ENCODE results near the gene GNB1L. TPM values are rescaled to one million over a fixed set of nuclear protein-coding genes. Genes with fewer than 3 reads are reported as not detected.

GNB1L gene, protein sequence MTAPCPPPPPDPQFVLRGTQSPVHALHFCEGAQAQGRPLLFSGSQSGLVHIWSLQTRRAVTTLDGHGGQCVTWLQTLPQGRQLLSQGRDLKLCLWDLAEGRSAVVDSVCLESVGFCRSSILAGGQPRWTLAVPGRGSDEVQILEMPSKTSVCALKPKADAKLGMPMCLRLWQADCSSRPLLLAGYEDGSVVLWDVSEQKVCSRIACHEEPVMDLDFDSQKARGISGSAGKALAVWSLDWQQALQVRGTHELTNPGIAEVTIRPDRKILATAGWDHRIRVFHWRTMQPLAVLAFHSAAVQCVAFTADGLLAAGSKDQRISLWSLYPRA
- 6.2 TPM for total RNA-seq

DNA sequence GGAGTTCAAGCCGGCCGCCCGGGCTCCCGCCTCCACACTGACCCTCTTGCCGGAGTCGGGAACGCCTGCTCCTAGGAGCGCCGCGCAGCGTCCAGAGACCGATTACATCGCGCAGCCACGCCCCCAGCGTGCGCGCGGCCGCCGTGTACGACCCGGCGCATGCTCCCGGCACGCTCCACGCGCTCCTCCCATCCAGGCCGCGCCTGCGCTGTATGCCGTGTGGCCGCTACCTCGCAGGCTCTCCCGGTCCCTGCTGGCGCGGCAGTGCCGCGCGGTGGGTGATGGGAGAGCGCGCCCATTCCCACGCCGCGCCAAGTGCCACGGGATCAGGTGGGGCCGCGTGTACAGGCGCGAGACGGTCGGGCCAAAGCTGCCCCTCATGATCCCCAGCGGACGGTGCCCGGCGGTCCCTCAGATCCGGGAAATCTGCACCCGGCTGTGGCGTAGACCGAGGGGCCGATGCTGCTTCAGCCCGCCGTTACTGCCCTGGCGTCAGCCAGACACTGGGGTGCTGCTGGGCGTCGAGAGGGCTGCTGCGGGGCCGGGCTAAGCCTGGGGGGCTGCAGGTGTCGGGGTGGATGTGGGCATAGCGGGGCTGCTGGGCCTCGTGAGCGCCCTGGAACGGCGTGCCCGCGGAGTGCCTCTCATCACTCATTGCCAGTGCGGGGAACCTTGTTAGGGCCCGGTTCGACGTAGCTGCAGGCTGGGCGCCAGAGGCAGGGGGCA, at the start of gene GNB1L, which contains the start of gene RTL10:
Gene GNB1L (minus strand): TSS at position 97 of the 726 bp plus-strand sequence. CDS start 33,519 bp downstream, outside the sequence.
Gene RTL10 (minus strand): TSS at position 97 of the 726 bp plus-strand sequence. CDS start 2,613 bp downstream, outside the sequence.
- ATAC-seq, result peak; percentile 98
- intact Hi-C loops (cut with DNase I), result no loop called here
- peak; percentile 98 for DNase-seq (ENCODE audit: low spot score)

DNA sequence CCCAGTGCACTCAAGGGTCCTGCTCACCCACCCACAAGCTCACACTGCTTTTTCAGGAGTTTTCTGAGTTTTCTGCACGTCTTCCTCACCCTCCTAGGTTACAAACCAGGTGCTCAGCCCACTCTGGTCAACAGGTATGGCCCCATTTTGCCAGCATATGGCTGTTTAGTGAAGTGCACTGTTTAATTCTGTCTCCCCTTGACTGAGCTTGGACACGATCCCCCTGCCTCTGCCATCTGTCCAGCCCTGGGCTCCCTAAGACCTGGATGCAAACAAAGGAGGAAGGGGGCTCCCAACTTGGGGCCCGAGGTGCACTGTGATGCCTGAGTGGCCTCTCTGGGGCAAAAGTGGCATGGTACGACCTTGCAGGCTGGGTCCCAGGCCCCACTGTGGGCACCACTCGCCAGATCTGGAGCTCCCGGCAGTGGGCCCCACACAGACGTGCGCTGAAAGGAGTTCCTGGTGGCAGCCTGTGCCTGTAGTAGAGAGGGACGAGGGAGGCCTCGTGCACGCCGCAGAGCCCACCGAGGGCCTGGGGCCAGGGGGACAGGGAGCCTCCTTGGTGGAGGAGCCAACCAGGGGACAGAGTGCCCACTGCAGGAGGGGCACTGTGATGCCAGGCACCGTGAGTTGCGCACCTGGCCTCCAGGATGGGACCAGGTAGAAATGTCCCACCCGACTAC, 49.6 kb upstream of the GNB1L start:
- ATAC-seq (no peak), DNase-seq (ENCODE audit: low spot score) (no peak)
- intact Hi-C loops (cut with DNase I), result no loop called here

DNA sequence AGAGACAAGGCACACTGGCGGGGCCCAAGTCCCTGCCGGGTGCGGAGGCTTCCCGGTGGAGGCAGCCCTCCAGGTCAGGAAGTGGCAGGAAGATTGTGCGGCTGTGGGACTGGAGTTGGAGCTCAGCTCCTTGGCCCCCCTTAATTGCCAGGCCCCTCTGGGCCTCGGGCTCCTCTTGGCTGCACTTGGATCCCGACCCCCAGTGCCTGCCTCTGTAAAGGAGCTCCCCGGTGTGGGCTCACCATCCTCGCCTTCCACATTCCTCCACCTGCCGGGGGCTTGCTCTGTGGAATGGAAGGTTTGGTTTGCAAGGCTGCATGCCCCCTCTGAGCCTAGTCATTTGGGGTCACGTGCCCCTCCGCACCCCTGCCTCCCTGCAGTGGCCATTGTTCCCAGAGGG, 48.8 kb upstream of the GNB1L start:
- no peak for ATAC-seq
- intact Hi-C loops (cut with DNase I), result no loop called here
- DNase-seq (ENCODE audit: low spot score), result no peak

DNA sequence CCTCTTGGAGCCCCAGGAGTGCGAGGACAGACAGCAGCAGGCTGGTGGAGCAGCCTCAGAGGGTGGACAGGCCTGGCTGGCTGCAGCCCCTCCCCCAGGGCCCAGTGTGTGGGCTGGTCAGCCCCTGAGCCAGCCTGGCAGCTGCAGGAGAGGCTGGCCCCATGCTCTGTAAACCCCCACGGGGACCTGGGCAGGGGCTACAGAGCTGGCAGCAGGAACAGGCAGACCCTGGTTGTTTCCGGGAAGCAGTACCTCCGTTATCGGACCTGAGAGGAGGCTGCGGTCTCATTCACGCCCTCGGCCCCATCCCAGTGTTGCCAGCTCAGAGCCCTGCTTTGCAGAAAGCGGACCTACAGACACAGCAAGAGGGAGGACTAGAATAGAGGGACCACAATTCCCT, 48.4 kb upstream of the GNB1L start:
- intact Hi-C loops (cut with DNase I), result no loop called here
- ATAC-seq (no peak), DNase-seq (ENCODE audit: low spot score) (no peak)

DNA sequence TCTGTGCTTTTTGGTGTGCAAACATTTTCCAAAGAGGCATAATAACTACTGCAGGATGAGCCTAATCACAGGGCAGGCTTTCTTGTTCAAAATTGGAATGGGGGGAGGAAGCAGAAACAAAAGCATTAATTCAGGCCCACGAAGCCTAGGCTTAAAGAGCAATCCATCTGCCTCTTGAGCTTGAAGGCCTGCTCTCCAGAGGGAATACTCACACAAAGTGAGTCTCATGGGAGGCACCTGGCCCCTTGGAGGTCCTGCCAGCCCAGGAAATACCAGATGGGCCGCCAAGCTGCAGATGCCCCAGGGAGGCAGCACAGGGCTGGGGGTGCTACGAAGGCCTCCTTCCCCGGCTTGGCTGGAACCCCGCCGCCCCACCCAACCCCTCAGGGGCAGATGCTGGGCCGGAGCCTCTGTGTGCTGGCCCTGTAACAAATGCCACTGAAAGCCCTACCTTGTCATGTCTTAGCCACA, 47.6 kb upstream of the GNB1L start:
- intact Hi-C loops (cut with DNase I), result no loop called here
- no peak for ATAC-seq
- no peak for DNase-seq (ENCODE audit: low spot score)

DNA sequence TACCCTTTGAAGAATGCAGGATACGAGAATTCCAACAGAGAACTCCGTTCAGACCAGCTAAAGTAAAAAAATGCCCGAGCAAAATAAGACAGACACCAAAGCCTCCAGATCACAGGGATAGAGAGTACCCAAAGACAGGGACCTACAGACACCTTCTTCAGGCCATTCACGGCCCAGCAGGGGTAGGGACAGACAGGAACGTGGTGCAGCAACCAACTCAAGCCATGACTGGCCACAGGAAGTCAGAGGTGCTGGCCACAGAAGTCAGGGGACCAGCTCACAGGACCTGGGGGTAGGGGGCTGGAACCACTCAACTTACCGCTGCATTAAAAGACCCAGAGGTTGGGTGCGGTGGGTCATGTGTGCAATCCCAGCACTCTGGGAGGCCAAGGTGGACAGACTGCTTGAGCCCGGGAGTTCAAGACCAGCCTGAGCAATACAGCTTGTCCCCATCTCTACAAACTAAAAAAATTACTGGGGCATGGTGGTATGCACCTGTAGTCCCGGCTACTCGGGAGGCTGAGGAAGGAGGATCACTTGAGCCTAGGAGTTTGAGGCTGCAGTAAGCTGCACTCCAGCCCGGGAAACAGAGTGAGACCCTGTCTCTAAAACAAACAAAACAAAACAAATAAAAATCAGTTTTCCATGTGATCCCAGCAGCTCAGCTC, 47.0 kb upstream of the GNB1L start:
- intact Hi-C loops (cut with DNase I), result no loop called here
- ATAC-seq (no peak), DNase-seq (ENCODE audit: low spot score) (no peak)

DNA sequence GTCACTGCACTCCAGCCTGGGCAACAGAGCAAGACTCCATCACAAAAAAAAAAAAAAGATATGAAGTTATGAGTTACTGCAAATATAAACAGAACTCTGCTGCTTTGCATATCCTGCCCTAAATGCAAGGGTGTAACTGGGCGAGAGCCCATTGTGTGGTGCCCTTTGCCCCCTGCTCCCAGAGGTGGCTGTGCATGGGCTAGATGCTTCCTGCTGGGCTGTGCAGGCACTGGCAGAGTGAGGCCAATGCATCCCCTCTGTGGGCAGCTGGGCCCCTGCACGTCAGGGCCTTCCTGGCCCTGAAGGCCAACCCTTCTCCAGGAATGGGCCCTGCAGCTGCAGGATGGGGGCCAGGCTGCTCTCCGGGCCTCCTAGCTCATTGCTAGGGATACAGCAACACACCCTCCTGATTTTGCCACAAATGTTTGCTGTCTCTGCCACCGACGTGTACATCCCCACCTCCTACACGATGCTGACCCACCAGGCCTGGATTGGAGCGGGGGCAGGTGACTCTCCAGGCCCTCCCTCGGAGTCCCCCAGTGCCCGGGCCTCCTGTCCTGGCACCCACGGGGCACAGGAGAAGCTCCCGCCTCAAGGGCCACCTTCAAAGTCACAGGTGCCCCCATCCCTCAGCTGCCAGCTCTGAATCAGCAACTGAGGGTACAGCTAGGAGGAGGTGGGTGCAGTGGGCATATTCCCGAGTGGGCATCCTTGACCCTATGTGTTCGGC, 46.2 kb upstream of the GNB1L start:
- ATAC-seq (no peak), DNase-seq (ENCODE audit: low spot score) (no peak)
- intact Hi-C loops (cut with DNase I), result no loop called here

DNA sequence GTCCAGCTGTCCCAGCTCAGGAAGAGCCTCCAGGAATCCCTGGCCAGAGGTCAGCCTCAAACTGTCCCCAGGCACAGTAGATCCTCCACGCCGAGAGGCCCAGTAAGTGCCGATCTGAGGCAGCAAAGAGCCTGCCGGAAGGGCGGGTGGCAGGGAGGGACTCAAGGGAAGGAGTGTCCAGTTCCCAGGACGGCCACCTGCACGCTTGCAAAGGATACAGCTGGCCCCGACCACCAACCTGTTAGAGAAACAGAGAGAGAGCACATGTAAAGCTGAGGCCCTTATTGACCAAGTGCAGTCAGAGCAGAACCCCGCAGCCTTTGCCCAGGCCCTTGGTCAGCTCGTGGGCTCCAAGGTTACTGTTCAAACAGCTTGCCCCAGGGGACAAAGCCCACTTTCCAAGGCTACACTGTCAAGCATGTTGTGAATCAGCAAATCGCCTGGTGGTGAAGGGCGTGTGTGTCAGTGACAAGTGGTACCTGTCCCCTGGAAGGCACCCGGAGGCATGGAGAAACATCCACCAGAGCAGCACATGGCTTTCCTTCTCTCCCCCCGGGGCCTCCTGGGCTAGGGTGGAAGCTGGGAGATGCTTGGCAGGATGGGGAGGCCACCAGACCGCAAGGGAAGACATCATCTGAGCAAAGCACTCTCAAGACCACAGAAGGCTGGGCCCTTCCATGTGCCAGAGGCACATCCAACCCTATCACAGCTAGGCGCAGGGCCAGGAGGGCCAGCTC, 44.3 kb upstream of the GNB1L start:
- intact Hi-C loops (cut with DNase I), result no loop called here
- ATAC-seq (no peak), DNase-seq (ENCODE audit: low spot score) (no peak)

DNA sequence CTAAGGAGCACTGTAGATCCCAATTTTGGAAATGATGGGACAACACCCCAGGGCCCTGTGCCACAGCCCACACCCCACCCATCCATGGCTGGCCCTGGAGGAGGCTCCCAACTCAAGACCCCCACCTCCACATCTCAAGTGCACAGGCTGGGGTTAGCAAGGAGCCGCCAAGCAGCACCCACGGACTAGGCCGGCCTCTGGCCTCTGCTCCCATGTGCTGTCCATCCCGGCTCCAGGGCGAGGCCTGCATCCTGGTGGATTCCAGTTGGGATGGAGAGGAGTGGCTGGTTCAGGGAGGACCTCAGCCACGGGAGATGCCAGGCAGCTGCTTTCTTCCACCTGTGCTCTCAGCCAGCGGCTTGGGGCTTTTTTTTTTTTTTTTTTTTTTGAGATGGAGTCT, 43.5 kb upstream of the GNB1L start:
- intact Hi-C loops (cut with DNase I), result no loop called here
- no peak for DNase-seq (ENCODE audit: low spot score)
- no peak for ATAC-seq

DNA sequence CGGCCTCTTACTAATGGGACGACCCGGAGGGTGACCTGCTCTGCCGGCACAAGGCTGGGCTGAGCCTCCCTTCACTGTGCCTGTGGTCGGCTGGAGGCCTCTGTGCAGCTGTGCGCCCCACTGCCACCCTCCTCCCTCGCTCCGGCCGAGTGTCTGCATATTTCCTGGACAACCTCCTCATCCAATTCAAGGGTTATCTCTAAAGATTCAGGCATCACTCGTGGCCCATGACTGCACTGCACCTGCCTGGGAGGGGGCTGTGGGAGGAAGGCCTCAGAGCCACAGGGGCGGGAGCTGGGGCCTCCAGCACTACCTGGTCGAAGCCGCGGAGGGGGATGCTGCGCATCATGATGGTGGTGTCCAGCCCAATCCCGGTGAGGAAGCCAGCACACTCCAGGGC, 43.1 kb upstream of the GNB1L start:
- intact Hi-C loops (cut with DNase I), result no loop called here
- no peak for ATAC-seq

DNA sequence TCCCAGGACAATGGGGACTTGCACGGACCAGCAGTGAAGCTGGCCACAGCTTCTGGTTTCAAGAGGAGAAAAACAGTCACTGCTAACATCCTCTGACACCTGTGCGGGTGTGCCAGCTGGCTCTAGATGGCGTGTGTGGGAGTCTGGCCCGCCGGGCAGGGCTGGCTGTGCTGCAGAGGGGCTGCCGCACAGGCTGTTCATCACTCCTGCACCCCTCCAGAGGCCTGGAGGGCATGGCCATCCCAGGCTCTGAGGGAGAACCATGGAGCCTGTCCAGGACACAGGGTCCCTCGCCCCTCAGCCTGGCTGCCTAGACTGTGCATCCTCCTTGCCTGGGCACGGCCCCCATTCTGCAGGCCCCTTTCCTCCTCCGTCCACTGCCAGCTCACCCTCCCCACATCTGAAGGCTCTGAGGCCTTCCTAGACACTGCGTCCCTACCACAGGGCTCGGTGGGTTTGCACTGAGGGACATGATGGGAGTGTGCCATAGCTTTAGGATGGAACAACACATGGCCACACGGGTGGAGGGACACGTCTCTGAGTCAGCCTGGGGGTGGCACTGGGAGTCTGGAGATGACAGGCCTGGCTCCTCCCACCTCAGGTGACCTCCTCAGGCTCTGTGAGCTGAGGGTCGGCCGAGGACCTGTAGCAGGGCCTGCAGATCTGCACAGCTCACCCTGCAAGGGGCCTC, 42.1 kb upstream of the GNB1L start:
- intact Hi-C loops (cut with DNase I), result no loop called here
- DNase-seq (ENCODE audit: low spot score), result no peak
- ATAC-seq, result no peak

More for the DNA sequence above, 43.1 kb upstream of the GNB1L start:
- no peak for DNase-seq (ENCODE audit: low spot score)

DNA sequence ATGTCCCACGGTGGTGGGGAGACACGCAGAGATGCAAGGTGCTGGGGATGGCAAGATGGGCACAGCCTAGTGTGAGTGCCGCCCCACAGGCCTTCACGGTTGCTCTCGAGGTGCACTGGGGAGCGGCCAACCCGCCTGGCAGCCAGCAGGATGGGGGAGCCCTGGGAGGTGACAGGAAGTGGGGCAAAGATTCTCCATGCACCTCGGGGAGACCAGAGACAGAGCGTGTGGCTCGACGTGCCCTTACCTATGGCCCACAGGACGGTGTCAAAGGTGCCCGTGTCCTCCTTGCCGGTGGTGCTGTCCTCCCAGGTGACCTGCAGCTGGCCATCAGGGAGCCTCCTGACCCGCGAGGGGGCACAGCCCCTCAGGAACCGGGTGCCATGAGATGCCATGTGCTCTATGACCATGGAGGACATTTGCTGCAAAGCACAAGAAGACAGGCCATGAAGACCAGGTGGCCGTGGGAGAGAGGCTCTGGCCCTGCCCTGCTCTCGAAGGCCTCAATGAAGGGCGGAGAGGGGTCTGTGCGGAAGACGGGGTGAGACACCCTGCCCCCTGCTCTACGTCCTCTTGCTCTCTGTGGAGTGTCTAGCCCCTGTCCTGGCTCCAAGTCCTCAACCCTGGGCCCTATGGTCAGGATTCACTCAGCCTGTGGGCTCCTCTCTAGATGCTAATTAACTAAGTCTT, 40.6 kb upstream of the GNB1L start:
- no peak for DNase-seq (ENCODE audit: low spot score)
- intact Hi-C loops (cut with DNase I), result no loop called here
- no peak for ATAC-seq

DNA sequence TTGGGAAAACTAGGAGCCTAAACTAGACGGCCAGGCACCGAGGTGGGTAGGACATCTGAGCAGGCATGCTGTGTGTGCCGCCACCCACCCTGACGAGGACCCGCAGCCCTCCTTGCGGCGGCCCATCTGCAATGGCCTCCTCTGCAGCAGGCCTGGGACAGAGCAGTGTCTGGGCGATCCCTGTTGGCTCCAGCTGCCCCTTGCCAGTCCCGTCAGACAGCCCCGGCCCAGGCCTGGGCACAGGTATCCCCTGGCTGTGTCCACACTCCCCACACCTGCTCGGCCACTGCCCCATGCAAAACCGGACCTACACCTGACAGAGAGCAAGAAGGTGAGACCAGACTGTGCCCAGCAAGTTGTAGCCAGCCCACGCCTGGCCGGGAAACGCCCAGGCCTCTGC, 38.7 kb upstream of the GNB1L start:
- DNase-seq (ENCODE audit: low spot score) (no peak), ATAC-seq (no peak)
- intact Hi-C loops (cut with DNase I), result no loop called here

DNA sequence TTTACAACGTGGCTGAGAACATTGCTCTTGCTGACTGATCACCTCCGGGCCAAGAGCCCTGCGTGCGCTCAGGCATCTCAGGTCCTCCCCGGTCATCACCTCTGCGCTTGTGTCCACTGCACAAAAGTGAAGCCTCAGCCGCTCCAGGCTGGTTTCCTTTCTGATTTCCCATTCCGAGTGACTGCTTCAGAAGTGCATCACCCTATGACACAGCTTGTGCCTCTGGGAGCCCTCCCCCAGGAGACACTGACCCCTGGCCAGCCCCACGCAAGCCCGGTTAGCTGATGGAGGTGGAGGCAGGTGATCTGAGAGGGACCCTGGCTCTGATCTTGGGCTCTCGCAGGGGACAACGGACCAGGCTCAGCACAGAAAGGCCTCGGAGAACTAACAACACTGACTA, 38.3 kb upstream of the GNB1L start:
- intact Hi-C loops (cut with DNase I), result no loop called here
- DNase-seq (ENCODE audit: low spot score) (no peak), ATAC-seq (no peak)

DNA sequence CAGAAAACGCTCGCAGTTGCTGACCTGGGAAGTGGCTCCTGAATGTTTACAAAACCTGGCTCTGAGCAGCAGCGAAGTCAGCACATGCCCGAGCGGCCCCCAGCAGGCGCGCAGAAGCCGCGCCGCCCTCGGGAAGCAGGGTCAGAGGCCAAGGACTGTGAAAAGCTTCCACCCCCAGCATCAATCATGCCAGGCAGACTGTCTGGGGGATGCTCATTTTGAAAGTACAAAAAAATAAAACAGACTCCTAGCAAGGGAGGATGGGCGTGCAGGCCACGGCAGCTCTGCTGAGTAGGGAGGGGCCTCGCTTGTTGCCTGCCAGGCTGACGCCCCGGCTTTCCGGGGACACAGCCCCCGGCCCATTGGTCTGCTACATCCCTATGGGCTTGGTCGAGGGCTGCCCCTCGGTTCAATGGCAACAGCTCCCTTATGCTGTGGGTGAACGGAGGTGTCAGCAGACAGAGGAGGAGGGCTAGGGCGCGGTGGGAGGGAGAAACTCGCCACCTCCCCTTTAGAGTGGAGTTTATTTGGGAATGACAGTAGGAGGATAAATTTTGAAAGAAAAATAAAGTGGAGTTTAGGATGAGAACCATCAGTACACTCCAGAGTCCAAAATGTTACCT, 37.7 kb upstream of the GNB1L start:
- ATAC-seq (peak; percentile 43), DNase-seq (ENCODE audit: low spot score) (no peak)
- intact Hi-C loops (cut with DNase I), result no loop called here

Data from sciatic nerve (tissue), 2 donors.